A673 (cell line): ENCODE data around the gene OR2V1. TPM values are rescaled to one million over a fixed set of nuclear protein-coding genes. Genes with fewer than 3 reads are reported as not detected.
"Not testable (repeated sequence)": the region's sequence is repeated elsewhere in the genome, so short reads cannot be mapped to it uniquely, and the experiment has no call there.

ENCODE experiments used
- BruUV-seq: library from RNA; stranded (reverse); fragments of 400-500 nt; replicated peaks from 2 replicates; lab custom pipeline; 2021; lab: Mats Ljungman, UMichigan
- CTCF ChIA-PET: fragments of 300-600 bp; sonication (Branson Sonifier 250); formaldehyde crosslinking; loops from one replicate; lab custom pipeline; 2022; ENCODE audit warnings: antibody characterized with exemption; lab: Charles Lee
- POLR2A ChIA-PET: fragments of 300-600 bp; sonication (Branson Sonifier 250); formaldehyde crosslinking; loops from one replicate; lab custom pipeline; 2022; ENCODE audit warnings: antibody characterized with exemption; ENCODE audit not compliant: low non-redundant PET; lab: Charles Lee
- DNase-seq: peaks from one replicate; pipeline ENCODE4 v3.0.0-alpha.2; 2015; ENCODE audit warnings: low spot score
- H3K27ac ChIP-seq: fragments of 200-600 bp; sonication (generic); 2 replicates; pipeline ENCODE4 v1.5.1; 2016; ENCODE audit warnings: mixed run types, low read depth, mild to moderate bottlenecking, mixed read lengths, antibody characterized with exemption, low read length; ENCODE audit not compliant: poor library complexity, severe bottlenecking
- H3K27me3 ChIP-seq: fragments of 200-600 bp; sonication (generic); replicated peaks from 2 replicates; pipeline ENCODE4 v1.6.1; 2017; ENCODE audit warnings: mixed run types, low read depth, mild to moderate bottlenecking, mixed read lengths, antibody characterized with exemption, low read length; ENCODE audit not compliant: insufficient read depth, poor library complexity
- H3K36me3 ChIP-seq: fragments of 200-600 bp; sonication (generic); 2 replicates; pipeline ENCODE4 v1.6.1; 2016; ENCODE audit warnings: mixed run types, mild to moderate bottlenecking, mixed read lengths, antibody characterized with exemption, low read length; ENCODE audit not compliant: insufficient read depth, poor library complexity, severe bottlenecking
- H3K4me1 ChIP-seq: fragments of 200-600 bp; sonication (generic); 2 replicates; pipeline ENCODE4 v1.6.1; 2017; ENCODE audit warnings: mixed run types, mild to moderate bottlenecking, mixed read lengths, antibody characterized with exemption, low read length; ENCODE audit not compliant: insufficient read depth, poor library complexity, severe bottlenecking
- H3K4me3 ChIP-seq: fragments of 200-600 bp; sonication (generic); 2 replicates; pipeline ENCODE4 v1.5.1; 2016; ENCODE audit warnings: low read depth, mixed run types, mild to moderate bottlenecking, mixed read lengths, low read length; ENCODE audit not compliant: poor library complexity, severe bottlenecking
- H3K9me3 ChIP-seq: fragments of 200-600 bp; sonication (generic); 2 replicates; pipeline ENCODE4 v1.6.1; 2016; ENCODE audit warnings: mixed run types, low read depth, mild to moderate bottlenecking, mixed read lengths, antibody characterized with exemption, low read length; ENCODE audit not compliant: poor library complexity, severe bottlenecking
- EZH2 ChIP-seq: fragments of 200-600 bp; sonication (generic); IDR thresholded peaks from 2 replicates; pipeline ENCODE4 v1.6.1; 2017; ENCODE audit warnings: borderline replicate concordance, low read depth, mild to moderate bottlenecking, mixed read lengths, antibody characterized with exemption, low read length; ENCODE audit not compliant: poor library complexity, severe bottlenecking
- intact Hi-C: fragments of 100-400 bp; cut with micrococcal nuclease; formaldehyde crosslinking; loops from one replicate; pipeline ENCODE4 v1.10.0; 2022; ENCODE audit not compliant: unreplicated experiment
- total RNA-seq: library from RNA; stranded (reverse); gene quantifications from 2 replicates; pipeline ENCODE4 v1.2.3, GENCODE V29; 2021
- TF ChIP-seq, protein P1 (sequence below): fragments of 300-800, 200-600 bp; sonication (generic); conservative IDR thresholded peaks from 2 replicates; pipeline ENCODE4 v1.5.1; 2017; ENCODE audit warnings: low read depth, mild to moderate bottlenecking, antibody characterized with exemption, low read length, moderate library complexity, mixed read lengths

The OR2V1 gene
- total RNA-seq, 1 experiment from 2014 or later, result not detected

DNA sequence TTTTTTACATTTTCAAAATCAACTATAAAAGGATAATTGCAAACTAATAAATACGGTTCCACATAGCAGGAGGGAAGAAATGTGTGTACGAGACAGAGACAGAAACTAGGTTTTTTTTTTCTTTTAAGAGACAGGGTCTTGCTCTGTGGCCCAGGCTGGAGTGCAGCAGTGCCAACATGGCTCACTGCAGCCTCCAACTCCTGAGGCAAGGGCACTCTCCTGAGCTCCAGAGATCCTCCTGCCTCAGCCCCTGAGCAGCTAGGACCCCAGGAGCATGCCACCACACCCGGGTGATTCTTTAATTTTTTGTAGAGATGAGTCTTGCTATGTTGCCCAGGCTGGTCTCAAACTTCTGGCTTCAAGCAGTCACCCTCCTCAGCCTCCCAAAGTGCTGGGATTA lies 2.1 kb upstream of the OR2V1 start:
- Histone ChIP-seq H3K27ac (no peak overlapping the region), H3K4me3 (no peak overlapping the region), H3K36me3 (no peaks in the 10 kb centered on the region), H3K4me1 (no peaks in the 10 kb centered on the region), H3K9me3 (peaks cover 5% of the 10 kb centered on the region), H3K27me3 (peaks cover 52% of the 10 kb centered on the region)
- ChIA-PET CTCF (no interaction called here), POLR2A (no interaction called here)
- no TSS peak for BruUV-seq
- intact Hi-C loops, result no loop called here
- no peak for DNase-seq
- TF ChIP-seq EZH2, result no peak
- TF ChIP-seq, protein P1, sequence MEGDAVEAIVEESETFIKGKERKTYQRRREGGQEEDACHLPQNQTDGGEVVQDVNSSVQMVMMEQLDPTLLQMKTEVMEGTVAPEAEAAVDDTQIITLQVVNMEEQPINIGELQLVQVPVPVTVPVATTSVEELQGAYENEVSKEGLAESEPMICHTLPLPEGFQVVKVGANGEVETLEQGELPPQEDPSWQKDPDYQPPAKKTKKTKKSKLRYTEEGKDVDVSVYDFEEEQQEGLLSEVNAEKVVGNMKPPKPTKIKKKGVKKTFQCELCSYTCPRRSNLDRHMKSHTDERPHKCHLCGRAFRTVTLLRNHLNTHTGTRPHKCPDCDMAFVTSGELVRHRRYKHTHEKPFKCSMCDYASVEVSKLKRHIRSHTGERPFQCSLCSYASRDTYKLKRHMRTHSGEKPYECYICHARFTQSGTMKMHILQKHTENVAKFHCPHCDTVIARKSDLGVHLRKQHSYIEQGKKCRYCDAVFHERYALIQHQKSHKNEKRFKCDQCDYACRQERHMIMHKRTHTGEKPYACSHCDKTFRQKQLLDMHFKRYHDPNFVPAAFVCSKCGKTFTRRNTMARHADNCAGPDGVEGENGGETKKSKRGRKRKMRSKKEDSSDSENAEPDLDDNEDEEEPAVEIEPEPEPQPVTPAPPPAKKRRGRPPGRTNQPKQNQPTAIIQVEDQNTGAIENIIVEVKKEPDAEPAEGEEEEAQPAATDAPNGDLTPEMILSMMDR, result no peak

DNA sequence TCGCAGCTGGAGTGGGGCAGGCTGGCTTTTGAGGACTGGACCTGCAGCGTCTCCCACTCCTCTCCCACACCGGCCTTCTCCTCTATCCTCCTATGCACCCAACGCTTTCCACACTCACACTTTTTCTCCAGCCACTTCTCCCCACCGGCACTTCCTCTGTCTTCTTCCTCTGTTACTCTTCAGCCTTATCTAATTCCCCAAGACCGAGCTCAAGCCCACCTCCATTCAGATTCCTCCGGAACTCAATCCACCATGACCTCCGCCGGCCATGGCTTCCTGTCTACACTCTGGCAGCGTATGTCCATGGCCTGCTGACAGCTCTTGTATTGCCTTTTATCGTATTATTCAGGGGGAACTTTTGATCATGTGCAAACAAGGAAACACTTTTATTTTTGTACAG lies 545 bp upstream of the OR2V1 start:
- ChIA-PET POLR2A (no interaction called here), CTCF (no interaction called here)
- DNase-seq, result no peak
- Histone ChIP-seq H3K9me3 (peaks cover 2% of the 10 kb centered on the region), H3K4me3 (no peak overlapping the region), H3K27ac (no peak overlapping the region), H3K4me1 (no peaks in the 10 kb centered on the region), H3K27me3 (peaks cover 62% of the 10 kb centered on the region), H3K36me3 (no peaks in the 10 kb centered on the region)
- BruUV-seq, result no TSS peak
- TF ChIP-seq EZH2, result no peak
- TF ChIP-seq, protein P1, result no peak
- intact Hi-C loops, result no loop called here

DNA sequence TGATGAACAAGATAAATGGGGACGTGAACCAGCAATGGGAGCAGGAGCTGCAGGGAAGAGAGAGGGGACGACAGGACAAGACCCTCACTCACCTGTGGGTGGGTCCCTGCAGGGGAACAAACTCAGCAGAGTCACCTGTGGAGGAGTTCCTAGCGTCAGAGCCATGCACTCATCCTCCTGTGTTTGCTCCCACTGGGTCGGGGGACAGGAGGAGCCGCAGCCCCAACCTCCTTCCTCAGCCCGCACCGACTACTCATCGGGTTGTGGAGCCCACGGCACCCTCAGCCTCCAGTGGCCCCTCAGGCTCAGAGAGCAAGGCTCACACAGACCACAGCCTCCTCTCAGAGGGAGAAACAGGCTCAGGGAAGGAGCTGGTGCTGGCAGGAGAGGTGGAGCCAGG lies 888 bp downstream of the OR2V1 start:
- POLR2A ChIA-PET, H3K4me1 ChIP-seq, H3K36me3 ChIP-seq, CTCF ChIA-PET, H3K4me3 ChIP-seq, H3K9me3 ChIP-seq, BruUV-seq, DNase-seq, intact Hi-C loops, H3K27ac ChIP-seq: not testable (repeated sequence)
- peaks cover 62% of the 10 kb centered on the region for H3K27me3 ChIP-seq

DNA sequence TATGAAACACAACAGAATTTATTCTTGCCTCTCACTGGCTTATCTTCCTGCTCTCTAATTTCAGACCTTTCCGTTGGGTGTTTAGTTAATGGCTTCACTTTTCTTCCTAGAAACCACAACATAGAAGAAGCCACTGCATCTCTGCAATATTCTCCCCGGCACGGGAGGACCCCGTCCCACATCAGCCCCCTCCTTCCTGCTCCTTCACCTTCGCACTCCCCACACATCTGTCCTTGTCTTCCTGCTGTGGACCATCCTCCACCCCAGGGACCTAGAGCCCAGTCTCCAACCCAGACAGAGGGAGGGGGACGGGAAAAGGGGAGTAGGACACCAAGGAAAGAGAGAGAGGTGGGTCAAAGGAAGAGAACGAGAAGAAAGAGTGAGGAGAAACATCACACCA lies 1.4 kb downstream of the OR2V1 start:
- Histone ChIP-seq H3K4me1 (no peaks in the 10 kb centered on the region), H3K27me3 (peaks cover 62% of the 10 kb centered on the region), H3K4me3 (no peak overlapping the region), H3K27ac (no peak overlapping the region), H3K9me3 (no peaks in the 10 kb centered on the region), H3K36me3 (no peaks in the 10 kb centered on the region)
- BruUV-seq, result no TSS peak
- POLR2A ChIA-PET, result no interaction called here
- TF ChIP-seq, protein P1, result no peak
- TF ChIP-seq EZH2, result no peak
- CTCF ChIA-PET, result no interaction called here
- intact Hi-C loops, result no loop called here
- DNase-seq, result no peak
